GM18511 (cell line): ENCODE data around the gene COPZ2.
"Not testable (repeated sequence)": the region's sequence is repeated elsewhere in the genome, so short reads cannot be mapped to it uniquely, and the experiment has no call there.

Source experiments
- ATAC-seq: cut with Tn5 transposase; IDR thresholded peaks from one replicate; pipeline ENCODE4 v1.9.1; 2021; ENCODE audit warnings: mild to moderate bottlenecking, moderate library complexity; ENCODE audit not compliant: unreplicated experiment

Gene COPZ2

DNA sequence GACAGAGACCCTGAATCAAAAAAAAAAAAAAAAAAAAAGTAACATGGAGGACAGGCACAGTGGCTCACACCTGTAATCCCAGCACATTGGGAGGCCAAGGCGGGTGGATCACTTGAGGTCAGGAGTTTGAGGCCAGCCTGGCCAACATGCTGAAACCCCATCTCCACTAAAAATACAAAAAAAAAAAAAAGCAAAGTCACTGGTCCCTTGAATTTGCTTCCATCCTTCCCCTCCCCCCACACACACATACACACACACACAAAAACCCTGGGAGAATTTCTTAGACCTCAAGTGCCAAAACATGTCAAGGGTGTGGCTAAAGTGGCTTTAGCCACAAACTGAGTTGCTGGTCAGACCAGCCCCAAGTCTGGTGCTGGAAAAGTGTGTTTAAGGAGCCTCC lies 49.2 kb downstream of the COPZ2 start:
- not testable (repeated sequence) for ATAC-seq

DNA sequence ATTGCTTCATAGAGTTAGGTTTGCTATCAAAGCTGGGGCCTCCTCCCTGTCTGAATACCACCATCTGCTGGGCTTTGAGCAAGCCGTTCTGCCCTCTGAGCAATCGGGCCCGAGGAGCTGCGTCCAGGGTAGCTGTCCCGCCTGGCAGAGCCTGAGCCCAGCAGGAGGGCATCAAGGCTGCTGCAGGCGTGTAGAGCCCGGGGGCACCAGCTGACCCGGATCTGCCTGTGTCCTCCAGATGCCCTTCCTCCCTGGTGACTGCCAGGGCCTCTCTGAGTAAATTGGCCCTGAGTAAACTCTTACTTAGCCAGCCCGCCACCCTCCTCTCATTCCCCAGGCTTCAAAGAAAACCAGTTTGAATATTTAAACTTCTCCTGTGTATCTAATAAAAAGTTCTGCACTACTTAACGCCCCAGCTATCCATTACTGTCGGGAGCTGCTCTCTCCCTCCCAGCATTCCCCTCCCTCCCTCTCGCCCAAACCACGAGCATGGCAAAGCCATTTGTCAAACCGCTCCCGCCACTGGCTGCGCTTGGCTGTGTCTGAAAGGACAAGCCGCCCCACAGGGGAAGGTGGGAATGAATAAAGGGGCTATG lies 50.3 kb downstream of the COPZ2 start:
- no peak for ATAC-seq

DNA sequence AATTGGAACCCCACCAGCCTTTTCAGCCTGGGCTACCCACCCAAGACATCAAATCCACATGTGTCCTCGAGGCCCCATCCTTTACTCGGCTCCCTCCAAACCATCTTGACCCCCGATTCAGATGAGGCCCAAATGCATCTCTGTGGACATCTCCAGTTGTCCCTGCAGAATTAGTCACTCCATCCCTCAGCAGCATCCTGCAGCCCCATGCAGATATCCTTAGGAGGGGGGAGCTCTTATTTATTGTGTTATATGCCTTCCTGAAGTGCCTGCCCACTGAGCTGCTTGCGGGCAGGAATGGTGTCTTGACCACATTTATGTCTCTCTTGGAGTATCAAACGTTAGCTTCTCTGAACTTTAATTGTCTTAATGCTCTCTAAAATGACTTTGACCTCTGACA lies 51.1 kb downstream of the COPZ2 start:
- no peak for ATAC-seq

DNA sequence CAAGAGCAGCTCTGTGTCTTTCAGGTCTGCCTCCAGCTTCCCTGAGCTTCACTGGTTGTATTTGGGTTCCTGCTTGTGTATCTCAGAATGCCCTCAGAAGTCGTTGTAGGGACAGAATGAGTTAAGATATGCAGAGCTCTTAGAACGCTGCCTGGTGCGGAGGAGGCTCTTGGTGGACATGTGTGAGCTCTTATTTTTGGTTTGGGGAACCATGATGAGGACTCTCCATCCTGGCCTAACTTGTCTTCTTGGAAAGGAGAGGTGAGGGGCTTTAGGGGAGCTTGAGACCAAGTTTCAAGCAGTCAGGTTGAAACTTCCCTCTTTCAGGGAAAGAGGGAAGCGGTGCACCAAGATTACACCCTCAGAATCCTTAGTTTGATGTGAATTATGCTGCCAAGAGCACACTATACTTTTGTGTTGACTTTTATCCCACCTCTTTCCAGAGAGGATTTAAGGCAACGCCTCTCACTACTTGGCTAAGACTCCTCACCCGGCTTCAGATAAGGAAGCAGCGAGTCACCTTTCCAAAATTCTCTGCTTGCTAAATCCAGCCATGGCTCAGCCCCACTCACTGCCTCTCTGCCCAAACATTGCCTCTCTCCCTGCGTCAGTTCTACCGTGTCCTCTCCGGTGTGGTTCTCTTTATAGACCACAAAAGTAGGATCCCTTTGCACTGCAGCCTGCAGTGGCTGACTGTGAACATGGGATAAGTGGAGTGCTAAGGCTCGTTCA lies 53.9 kb downstream of the COPZ2 start:
- no peak for ATAC-seq

DNA sequence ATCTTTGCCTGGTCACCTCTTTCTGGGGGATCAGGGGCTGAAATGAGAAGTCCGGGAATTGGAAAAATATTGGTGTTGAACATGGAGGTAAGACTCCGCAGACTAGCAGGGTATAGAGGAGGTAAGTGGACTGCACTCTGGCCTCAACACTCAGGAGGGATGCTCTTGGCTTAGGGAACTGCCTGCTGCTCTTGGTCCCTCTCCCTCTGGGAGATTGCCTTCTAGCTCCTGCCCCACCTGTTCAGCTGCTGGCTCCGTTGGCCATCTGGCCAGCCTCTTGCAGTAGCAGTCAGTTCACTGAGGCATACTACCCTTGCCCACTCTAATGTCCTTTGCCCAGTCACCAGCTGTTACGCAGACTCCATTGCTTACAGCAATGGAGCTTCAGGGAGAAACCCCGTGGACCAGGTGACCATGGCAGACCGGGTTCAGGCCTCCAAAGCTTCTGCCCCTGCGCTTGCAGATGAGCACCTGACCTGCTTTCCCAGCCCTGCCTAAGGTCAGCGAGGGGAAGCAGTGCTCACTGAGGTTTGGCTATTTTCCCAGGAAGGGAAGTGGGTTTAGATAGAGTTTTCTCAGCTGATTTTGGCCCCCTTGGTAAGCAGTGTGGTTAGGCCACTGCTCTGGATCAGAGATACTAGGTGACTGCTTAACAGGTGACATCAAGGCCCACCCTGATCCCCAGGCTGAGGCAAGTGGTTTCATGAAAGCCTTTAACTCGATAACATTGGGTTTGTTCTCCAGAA lies 54.8 kb downstream of the COPZ2 start:
- ATAC-seq: no peak

DNA sequence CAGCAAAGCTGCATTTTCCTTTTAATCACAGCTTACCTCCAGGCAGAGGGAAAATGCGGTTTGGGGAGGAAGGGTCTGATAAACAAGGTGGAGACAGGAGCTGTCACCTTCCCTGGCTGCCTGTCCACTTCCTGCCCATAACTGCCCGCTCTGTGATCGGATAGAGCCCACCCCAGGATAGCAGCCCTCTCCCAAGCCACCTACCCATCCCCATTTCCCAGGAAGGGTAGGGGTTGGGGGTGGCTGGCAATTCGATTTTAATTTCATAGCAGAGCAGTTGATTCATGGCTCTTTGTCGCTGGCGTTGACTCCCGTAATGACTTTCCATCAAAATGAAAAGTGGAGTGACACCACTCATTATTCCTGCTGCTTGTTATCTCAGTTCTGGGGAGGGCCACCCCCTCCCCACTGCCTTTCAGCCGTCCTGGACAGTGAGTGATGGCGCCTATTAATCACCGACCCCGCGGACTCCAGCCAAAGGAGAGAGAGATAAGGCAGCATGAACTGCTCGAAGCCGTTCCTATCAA lies 55.4 kb downstream of the COPZ2 start:
- ATAC-seq: no peak

DNA sequence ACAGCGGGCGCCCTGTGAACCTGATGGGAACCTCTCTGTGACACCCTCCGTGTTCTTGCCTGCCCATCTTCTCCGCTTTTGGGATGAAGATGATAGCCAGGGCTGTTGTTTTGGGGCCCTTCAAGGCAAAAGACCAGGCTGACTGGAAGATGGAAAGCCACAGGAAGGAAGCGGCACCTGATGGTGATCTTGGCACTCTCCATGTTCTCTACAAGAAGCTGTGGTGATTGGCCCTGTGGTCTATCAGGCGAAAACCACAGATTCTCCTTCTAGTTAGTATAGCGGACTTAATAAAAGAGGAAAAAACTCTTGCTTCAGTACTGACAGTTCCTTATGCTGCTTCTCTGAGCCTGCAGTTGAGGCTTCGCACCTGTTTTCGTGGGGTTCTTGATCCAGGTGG lies 56.1 kb downstream of the COPZ2 start:
- ATAC-seq: no peak

DNA sequence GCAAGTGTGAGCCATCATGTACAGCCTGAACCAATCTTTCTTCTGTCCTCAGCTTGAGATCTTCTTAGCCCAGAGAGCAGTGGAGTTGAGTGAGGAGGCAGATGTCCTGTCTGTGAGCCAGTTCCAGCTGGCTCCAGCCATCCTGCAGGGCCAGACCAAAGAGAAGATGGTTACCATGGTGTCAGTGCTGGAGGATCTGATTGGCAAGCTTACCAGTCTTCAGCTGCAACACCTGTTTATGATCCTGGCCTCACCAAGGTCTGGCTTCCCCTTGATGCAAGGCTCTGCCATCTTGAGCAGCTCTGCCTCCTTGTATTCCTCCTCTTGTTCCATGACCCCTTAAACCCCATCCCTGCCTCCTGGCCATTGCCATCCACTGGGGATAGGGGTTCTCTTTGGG lies 57.1 kb downstream of the COPZ2 start:
- no peak for ATAC-seq

DNA sequence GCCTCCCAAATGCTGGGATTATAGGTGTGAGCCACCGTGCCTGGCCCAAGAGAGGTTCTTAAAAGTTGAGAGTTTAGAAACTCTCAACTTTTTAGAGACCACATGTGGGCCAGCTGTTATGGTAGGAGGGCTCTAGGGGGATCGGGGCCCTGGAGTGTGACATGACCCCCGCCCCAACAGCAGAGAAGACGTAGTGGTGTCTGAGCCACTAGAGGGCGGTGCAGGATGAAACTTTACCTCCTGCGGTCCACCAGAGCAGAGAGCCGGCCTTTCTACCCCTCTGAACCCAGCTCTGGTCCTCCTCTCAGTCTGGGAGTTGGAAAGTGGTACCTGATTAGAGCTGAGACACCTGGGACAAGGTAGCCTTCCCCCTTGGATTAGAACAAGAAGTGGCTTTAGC lies 59.3 kb downstream of the COPZ2 start:
- no peak for ATAC-seq
